ENCODE data around the gene PER3. TPM values are rescaled to one million over a fixed set of nuclear protein-coding genes. Genes with fewer than 3 reads are reported as not detected.

Gene PER3
- polyA plus RNA-seq, 1 donor (not counting 4 experiments of a cell fraction or from before 2014, with no cell fraction given), result 7.0 TPM

GRCh38 chr1:7795406-7795805, 11.3 kb downstream of the PER3 start:
- H4K20me1 ChIP-seq (ENCODE audit: control insufficient read depth, extremely low read depth, insufficient read depth, low read length), result no peaks in the 10 kb centered on the region
- dilution Hi-C loops (cut with MboI; ENCODE audit: extremely low pct_ligation_motif_present, low sequenced_read_pairs), result no loop called here
- H3K9ac ChIP-seq (ENCODE audit: control insufficient read depth, extremely low read depth, insufficient read depth, low read length), result no peak overlapping the region
- TF ChIP-seq, protein P1, sequence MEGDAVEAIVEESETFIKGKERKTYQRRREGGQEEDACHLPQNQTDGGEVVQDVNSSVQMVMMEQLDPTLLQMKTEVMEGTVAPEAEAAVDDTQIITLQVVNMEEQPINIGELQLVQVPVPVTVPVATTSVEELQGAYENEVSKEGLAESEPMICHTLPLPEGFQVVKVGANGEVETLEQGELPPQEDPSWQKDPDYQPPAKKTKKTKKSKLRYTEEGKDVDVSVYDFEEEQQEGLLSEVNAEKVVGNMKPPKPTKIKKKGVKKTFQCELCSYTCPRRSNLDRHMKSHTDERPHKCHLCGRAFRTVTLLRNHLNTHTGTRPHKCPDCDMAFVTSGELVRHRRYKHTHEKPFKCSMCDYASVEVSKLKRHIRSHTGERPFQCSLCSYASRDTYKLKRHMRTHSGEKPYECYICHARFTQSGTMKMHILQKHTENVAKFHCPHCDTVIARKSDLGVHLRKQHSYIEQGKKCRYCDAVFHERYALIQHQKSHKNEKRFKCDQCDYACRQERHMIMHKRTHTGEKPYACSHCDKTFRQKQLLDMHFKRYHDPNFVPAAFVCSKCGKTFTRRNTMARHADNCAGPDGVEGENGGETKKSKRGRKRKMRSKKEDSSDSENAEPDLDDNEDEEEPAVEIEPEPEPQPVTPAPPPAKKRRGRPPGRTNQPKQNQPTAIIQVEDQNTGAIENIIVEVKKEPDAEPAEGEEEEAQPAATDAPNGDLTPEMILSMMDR (optimal IDR thresholded peaks at IDR 0.05 in 1 of 3, IDR thresholded peaks at IDR 0.05 in 1 of 3, conservative IDR thresholded peaks at IDR 0.05 in 1 of 3; ENCODE audit: extremely low read depth in 1 of 3, insufficient read depth in 2 of 3, low read length in 3 of 3), result no peak
- TF ChIP-seq EZH2 (IDR thresholded peaks at IDR 0.05; ENCODE audit: low read length), result no peak
- H3K27me3 ChIP-seq (ENCODE audit: control insufficient read depth, extremely low read depth, insufficient read depth, low read length), result no peaks in the 10 kb centered on the region
- no peaks in the 10 kb centered on the region for H3K79me2 ChIP-seq (ENCODE audit: control insufficient read depth, insufficient read depth, low read length)
- peaks cover 2% of the 10 kb centered on the region for H3K9me3 ChIP-seq (ENCODE audit: control insufficient read depth, low read depth, low read length)
- H3K36me3 ChIP-seq (ENCODE audit: control insufficient read depth in 2 of 2, extremely low read depth in 1 of 2, insufficient read depth in 2 of 2, low read length in 2 of 2), result peaks cover 0 to 3% of the 10 kb centered on the region in 2 experiments
- FAIRE-seq (no peak), DNase-seq (ENCODE audit: low read depth, low spot score) (no peak)
- H3K9me1 ChIP-seq (ENCODE audit: control insufficient read depth, extremely low read depth, insufficient read depth, low read length), result no peaks in the 10 kb centered on the region
- no peak overlapping the region for H3K27ac ChIP-seq (ENCODE audit: control insufficient read depth, insufficient read depth, low read length)
- H3K4me3 ChIP-seq (ENCODE audit: control insufficient read depth in 2 of 3, extremely low read depth in 1 of 3, insufficient read depth in 2 of 3, low read depth in 1 of 3, low read length in 3 of 3), result no peak overlapping the region
- no peak overlapping the region for H3K4me2 ChIP-seq (ENCODE audit: control insufficient read depth, extremely low read depth, insufficient read depth, low read depth, low read length)
- no peak overlapping the region for H2AFZ ChIP-seq (ENCODE audit: control insufficient read depth, low read length)
- no peaks in the 10 kb centered on the region for H3K4me1 ChIP-seq (ENCODE audit: control insufficient read depth, extremely low read depth, insufficient read depth, low read length)

GRCh38 chr1:7805460-7805859, 21.4 kb downstream of the PER3 start:
- DNase-seq (ENCODE audit: low read depth, low spot score) (no peak), FAIRE-seq (no peak)
- Histone ChIP-seq H3K79me2 (ENCODE audit: control insufficient read depth, insufficient read depth, low read length) (no peaks in the 10 kb centered on the region), H3K4me3 (ENCODE audit: control insufficient read depth in 2 of 3, extremely low read depth in 1 of 3, insufficient read depth in 2 of 3, low read depth in 1 of 3, low read length in 3 of 3) (no peak overlapping the region), H3K27me3 (ENCODE audit: control insufficient read depth, extremely low read depth, insufficient read depth, low read length) (no peaks in the 10 kb centered on the region), H3K4me1 (ENCODE audit: control insufficient read depth, extremely low read depth, insufficient read depth, low read length) (peaks cover 5% of the 10 kb centered on the region), H3K9ac (ENCODE audit: control insufficient read depth, extremely low read depth, insufficient read depth, low read length) (no peak overlapping the region), H3K4me2 (ENCODE audit: control insufficient read depth, extremely low read depth, insufficient read depth, low read depth, low read length) (no peak overlapping the region), H4K20me1 (ENCODE audit: control insufficient read depth, extremely low read depth, insufficient read depth, low read length) (no peaks in the 10 kb centered on the region), H2AFZ (ENCODE audit: control insufficient read depth, low read length) (no peak overlapping the region), H3K36me3 (ENCODE audit: control insufficient read depth in 2 of 2, extremely low read depth in 1 of 2, insufficient read depth in 2 of 2, low read length in 2 of 2) (peaks cover 4% of the 10 kb centered on the region in 2 experiments), H3K9me3 (ENCODE audit: control insufficient read depth, low read depth, low read length) (no peaks in the 10 kb centered on the region), H3K9me1 (ENCODE audit: control insufficient read depth, extremely low read depth, insufficient read depth, low read length) (no peaks in the 10 kb centered on the region), H3K27ac (ENCODE audit: control insufficient read depth, insufficient read depth, low read length) (no peak overlapping the region)
- dilution Hi-C loops (cut with MboI; ENCODE audit: extremely low pct_ligation_motif_present, low sequenced_read_pairs), result no loop called here
- TF ChIP-seq, protein P1 (optimal IDR thresholded peaks at IDR 0.05 in 1 of 3, IDR thresholded peaks at IDR 0.05 in 1 of 3, conservative IDR thresholded peaks at IDR 0.05 in 1 of 3; ENCODE audit: extremely low read depth in 1 of 3, insufficient read depth in 2 of 3, low read length in 3 of 3), result no peak
- TF ChIP-seq EZH2 (IDR thresholded peaks at IDR 0.05; ENCODE audit: low read length), result no peak
